ENCODE measurements around the gene LRRC26. TPM values are rescaled to one million over a fixed set of nuclear protein-coding genes. Genes with fewer than 3 reads are reported as not detected.

The LRRC26 gene
- total and polyA plus RNA-seq, 2 of the 13 experiments (the other 11 are each of a cell fraction or from before 2014, with no cell fraction given) = not detected

DNA sequence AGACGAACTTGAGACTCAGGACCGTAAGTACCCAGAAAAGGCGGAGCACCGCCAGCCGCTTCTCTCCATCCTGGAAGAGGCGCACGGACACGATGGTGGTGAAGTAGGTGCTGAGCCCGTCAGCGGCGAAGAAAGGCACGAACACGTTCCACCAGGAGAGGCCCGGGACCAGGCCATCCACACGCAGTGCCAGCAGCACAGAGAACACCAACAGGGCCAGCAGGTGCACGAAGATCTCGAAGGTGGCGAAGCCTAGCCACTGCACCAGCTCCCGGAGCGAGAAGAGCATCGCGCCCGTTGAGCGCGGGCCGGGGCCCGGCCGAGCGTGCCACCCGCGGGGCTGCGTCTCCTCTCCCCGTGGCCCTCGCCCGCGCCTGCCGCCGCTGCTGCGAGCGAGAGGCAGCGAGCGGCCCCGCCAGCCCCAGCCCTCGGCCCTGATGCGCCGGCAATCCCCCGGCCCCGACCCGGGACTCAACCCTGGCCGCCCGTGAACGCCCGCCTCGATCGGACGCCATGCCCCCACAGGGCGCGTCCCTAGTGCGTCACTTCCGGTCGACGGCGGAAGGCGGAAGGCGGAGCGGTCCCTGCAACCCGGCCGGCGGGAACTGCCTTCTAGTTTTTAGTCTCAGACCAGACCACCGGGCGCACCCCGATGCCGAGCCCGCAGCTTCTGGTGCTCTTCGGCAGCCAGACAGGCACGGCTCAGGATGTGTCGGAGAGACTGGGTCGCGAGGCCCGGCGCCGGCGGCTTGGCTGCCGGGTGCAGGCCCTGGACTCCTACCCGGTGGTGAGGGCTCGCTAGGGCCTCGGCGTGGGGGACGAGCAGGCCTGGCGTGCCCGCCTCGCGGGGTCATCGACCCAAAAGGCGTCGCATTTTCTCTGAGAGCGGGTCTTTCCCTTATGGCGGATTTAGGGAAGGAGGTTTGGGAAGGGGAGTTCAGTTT lies 35.5 kb upstream of the LRRC26 start, which contains the start of the genes NDOR1 and TMEM203 (continued):
- TF ChIP-seq, protein P1, sequence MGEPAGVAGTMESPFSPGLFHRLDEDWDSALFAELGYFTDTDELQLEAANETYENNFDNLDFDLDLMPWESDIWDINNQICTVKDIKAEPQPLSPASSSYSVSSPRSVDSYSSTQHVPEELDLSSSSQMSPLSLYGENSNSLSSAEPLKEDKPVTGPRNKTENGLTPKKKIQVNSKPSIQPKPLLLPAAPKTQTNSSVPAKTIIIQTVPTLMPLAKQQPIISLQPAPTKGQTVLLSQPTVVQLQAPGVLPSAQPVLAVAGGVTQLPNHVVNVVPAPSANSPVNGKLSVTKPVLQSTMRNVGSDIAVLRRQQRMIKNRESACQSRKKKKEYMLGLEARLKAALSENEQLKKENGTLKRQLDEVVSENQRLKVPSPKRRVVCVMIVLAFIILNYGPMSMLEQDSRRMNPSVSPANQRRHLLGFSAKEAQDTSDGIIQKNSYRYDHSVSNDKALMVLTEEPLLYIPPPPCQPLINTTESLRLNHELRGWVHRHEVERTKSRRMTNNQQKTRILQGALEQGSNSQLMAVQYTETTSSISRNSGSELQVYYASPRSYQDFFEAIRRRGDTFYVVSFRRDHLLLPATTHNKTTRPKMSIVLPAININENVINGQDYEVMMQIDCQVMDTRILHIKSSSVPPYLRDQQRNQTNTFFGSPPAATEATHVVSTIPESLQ (CRISPR knock-in tag; conservative IDR thresholded peaks at IDR 0.05) = no peak
- peak; percentile 94 for TF ChIP-seq YY1 (IDR thresholded peaks at IDR 0.05; ENCODE audit: insufficient read depth, insufficient replicate concordance, low read depth, low read length)
- peak; percentile 57; the same call in 1 of the 2 replicates for TF ChIP-seq ZNF614 (CRISPR knock-in tag; IDR thresholded peaks at IDR 0.05; ENCODE audit: borderline replicate concordance)
- peak; percentile 99 for TF ChIP-seq SAP130 (CRISPR knock-in tag; IDR thresholded peaks at IDR 0.05; ENCODE audit: low read depth)
- TF ChIP-seq, protein P2, sequence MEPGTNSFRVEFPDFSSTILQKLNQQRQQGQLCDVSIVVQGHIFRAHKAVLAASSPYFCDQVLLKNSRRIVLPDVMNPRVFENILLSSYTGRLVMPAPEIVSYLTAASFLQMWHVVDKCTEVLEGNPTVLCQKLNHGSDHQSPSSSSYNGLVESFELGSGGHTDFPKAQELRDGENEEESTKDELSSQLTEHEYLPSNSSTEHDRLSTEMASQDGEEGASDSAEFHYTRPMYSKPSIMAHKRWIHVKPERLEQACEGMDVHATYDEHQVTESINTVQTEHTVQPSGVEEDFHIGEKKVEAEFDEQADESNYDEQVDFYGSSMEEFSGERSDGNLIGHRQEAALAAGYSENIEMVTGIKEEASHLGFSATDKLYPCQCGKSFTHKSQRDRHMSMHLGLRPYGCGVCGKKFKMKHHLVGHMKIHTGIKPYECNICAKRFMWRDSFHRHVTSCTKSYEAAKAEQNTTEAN (CRISPR knock-in tag; conservative IDR thresholded peaks at IDR 0.05) = no peak
- TF ChIP-seq, protein P3, sequence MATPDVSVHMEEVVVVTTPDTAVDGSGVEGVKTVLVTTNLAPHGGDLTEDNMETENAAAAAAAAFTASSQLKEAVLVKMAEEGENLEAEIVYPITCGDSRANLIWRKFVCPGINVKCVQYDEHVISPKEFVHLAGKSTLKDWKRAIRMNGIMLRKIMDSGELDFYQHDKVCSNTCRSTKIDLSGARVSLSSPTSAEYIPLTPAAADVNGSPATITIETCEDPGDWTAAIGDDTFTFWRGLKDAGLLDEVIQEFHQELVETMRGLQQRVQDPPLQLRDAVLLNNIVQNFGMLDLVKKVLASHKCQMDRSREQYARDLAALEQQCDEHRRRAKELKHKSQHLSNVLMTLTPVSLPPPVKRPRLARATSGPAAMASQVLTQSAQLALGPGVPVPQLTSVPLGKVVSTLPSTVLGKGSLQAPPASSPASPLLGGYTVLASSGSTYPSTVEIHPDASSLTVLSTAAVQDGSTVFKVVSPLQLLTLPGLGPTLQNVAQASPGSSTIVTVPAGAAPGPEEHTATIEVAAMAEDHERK (CRISPR knock-in tag; IDR thresholded peaks at IDR 0.05; ENCODE audit: low read depth) = 0 out of 2 replicates have a peak, but pooled peaks have one; percentile 25
- TF ChIP-seq, protein P4, sequence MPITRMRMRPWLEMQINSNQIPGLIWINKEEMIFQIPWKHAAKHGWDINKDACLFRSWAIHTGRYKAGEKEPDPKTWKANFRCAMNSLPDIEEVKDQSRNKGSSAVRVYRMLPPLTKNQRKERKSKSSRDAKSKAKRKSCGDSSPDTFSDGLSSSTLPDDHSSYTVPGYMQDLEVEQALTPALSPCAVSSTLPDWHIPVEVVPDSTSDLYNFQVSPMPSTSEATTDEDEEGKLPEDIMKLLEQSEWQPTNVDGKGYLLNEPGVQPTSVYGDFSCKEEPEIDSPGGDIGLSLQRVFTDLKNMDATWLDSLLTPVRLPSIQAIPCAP (CRISPR knock-in tag; IDR thresholded peaks at IDR 0.05; ENCODE audit: low read depth) = no peak
- no peak for TF ChIP-seq NCOR1 (IDR thresholded peaks at IDR 0.05; ENCODE audit: borderline replicate concordance, low read length)
- TF ChIP-seq ZNF563 (CRISPR knock-in tag; IDR thresholded peaks at IDR 0.05) = peak; percentile 63
- TF ChIP-seq ZNF616 (CRISPR knock-in tag; IDR thresholded peaks at IDR 0.05; ENCODE audit: low read depth) = no peak
- no peak for TF ChIP-seq ZSCAN31 (CRISPR knock-in tag; IDR thresholded peaks at IDR 0.05; ENCODE audit: low read depth)
- TF ChIP-seq, protein P5, sequence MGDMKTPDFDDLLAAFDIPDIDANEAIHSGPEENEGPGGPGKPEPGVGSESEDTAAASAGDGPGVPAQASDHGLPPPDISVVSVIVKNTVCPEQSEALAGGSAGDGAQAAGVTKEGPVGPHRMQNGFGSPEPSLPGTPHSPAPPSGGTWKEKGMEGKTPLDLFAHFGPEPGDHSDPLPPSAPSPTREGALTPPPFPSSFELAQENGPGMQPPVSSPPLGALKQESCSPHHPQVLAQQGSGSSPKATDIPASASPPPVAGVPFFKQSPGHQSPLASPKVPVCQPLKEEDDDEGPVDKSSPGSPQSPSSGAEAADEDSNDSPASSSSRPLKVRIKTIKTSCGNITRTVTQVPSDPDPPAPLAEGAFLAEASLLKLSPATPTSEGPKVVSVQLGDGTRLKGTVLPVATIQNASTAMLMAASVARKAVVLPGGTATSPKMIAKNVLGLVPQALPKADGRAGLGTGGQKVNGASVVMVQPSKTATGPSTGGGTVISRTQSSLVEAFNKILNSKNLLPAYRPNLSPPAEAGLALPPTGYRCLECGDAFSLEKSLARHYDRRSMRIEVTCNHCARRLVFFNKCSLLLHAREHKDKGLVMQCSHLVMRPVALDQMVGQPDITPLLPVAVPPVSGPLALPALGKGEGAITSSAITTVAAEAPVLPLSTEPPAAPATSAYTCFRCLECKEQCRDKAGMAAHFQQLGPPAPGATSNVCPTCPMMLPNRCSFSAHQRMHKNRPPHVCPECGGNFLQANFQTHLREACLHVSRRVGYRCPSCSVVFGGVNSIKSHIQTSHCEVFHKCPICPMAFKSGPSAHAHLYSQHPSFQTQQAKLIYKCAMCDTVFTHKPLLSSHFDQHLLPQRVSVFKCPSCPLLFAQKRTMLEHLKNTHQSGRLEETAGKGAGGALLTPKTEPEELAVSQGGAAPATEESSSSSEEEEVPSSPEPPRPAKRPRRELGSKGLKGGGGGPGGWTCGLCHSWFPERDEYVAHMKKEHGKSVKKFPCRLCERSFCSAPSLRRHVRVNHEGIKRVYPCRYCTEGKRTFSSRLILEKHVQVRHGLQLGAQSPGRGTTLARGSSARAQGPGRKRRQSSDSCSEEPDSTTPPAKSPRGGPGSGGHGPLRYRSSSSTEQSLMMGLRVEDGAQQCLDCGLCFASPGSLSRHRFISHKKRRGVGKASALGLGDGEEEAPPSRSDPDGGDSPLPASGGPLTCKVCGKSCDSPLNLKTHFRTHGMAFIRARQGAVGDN (CRISPR knock-in tag; IDR thresholded peaks at IDR 0.05) = peak; percentile 77
- peak; percentile 89; the same call in 1 of the 2 replicates for TF ChIP-seq FOXK1 (CRISPR knock-in tag; IDR thresholded peaks at IDR 0.05; ENCODE audit: borderline replicate concordance, low read depth)
- TF ChIP-seq NFYC (CRISPR knock-in tag; IDR thresholded peaks at IDR 0.05) = 0 out of 2 replicates have a peak, but pooled peaks have one; percentile 26
- peak; percentile 94 for TF ChIP-seq ZFX (CRISPR knock-in tag; IDR thresholded peaks at IDR 0.05; ENCODE audit: low read depth)
- TF ChIP-seq ZNF788 (CRISPR knock-in tag; IDR thresholded peaks at IDR 0.05; ENCODE audit: borderline replicate concordance) = peak; percentile 47; the same call in 1 of the 2 replicates
- TF ChIP-seq ZSCAN21 (CRISPR knock-in tag; IDR thresholded peaks at IDR 0.05; ENCODE audit: borderline replicate concordance) = no peak

Data from HepG2 (cell line).